ENCODE measurements around the gene ASPSCR1.

GRCh38 chr17:81933178-81933699 lies 44.2 kb upstream of the ASPSCR1 start:
- no peak for TF ChIP-seq POLR2A (IDR thresholded peaks at IDR 0.05)
- no peak for TF ChIP-seq POLR2AphosphoS5 (IDR thresholded peaks at IDR 0.05)

All from gastroesophageal sphincter (tissue), 2 donors.